HUES6 (cell line): ENCODE results near the gene DOK6.

Source experiments
- H3K27ac ChIP-seq: 2 replicates; pipeline ENCODE4 v1.7.0; 2013; ENCODE audit warnings: low read depth, mild to moderate bottlenecking, low read length, inconsistent platforms
- H3K27me3 ChIP-seq: 2 replicates; pipeline ENCODE4 v1.6.1; 2013; ENCODE audit warnings: low read length; ENCODE audit not compliant: control insufficient read depth, insufficient read depth
- H3K36me3 ChIP-seq: 2 replicates; pipeline ENCODE4 v1.6.1; 2013; ENCODE audit warnings: low read length; ENCODE audit not compliant: control insufficient read depth, insufficient read depth
- H3K4me1 ChIP-seq: 2 replicates; pipeline ENCODE4 v1.6.1; 2013; ENCODE audit warnings: low read length; ENCODE audit not compliant: control insufficient read depth, insufficient read depth
- H3K4me3 ChIP-seq: 2 replicates; pipeline ENCODE4 v1.5.1; 2013; ENCODE audit warnings: low read depth, low read length
- H3K9ac ChIP-seq: one replicate; pipeline ENCODE4 v1.6.1; 2013; ENCODE audit warnings: mild to moderate bottlenecking, low read length
- H3K9me3 ChIP-seq: 2 replicates; pipeline ENCODE4 v1.6.1; 2013; ENCODE audit warnings: low read depth, low read length; ENCODE audit not compliant: control insufficient read depth, insufficient read depth

DOK6 gene

DNA sequence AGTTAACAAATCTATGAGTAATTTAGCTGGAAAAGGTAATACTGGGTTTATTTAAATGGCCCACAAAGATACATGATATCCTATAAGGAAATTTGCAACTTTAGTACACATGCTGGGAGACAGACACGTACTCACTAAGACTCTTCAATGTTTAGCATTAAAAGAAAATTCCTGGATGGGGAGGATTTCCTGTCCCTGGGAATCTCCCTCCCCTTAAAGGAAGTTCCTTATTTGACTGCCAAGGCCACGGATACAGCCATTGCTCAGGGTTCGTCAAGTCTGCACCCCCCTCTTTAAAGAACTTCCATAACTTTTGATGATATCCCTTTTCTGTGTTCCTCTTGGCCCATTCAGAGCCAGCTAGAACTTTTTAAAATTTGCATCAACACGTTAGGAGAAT, 279.4 kb downstream of the DOK6 start:
- Histone ChIP-seq H3K27ac (no peak overlapping the region), H3K27me3 (no peaks in the 10 kb centered on the region)

GRCh38 chr18:69683176-69683575, 282.5 kb downstream of the DOK6 start:
- peaks cover 5% of the 10 kb centered on the region; the same call in 1 of the 2 replicates for H3K4me1 ChIP-seq
- no peaks in the 10 kb centered on the region for H3K9me3 ChIP-seq
- H3K9ac ChIP-seq = no peak overlapping the region
- H3K27ac ChIP-seq = no peak overlapping the region
- H3K36me3 ChIP-seq = no peaks in the 10 kb centered on the region
- H3K27me3 ChIP-seq = no peaks in the 10 kb centered on the region
- no peak overlapping the region for H3K4me3 ChIP-seq

More for the DNA sequence above, 279.4 kb downstream of the DOK6 start:
- peaks cover 5% of the 10 kb centered on the region; the same call in 1 of the 2 replicates for H3K4me1 ChIP-seq
- H3K4me3 ChIP-seq = no peak overlapping the region
- no peaks in the 10 kb centered on the region for H3K36me3 ChIP-seq
- H3K9ac ChIP-seq = no peak overlapping the region
- no peaks in the 10 kb centered on the region for H3K9me3 ChIP-seq

DNA sequence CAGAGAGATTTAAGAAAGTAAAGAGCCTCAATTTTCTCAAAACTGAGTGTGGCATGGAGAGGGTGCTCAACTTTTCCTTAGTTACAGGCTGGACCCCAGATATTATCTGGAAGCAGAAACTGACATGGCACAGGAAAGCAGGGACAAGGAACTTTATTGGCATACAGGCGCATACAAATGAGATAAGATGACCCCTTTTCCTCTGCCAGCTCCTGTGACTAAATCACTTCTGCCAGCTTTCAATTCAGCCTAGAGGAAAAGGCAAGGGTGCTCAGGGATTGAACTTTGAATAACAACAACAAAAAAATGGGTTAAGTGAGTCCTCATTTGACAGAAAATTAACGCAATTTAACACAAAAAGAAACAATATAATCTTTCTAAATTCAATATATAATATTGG, 284.1 kb downstream of the DOK6 start:
- Histone ChIP-seq H3K36me3 (no peaks in the 10 kb centered on the region), H3K4me1 (peaks cover 5% of the 10 kb centered on the region; the same call in 1 of the 2 replicates), H3K9ac (no peak overlapping the region), H3K4me3 (no peak overlapping the region), H3K27ac (no peak overlapping the region), H3K27me3 (no peaks in the 10 kb centered on the region), H3K9me3 (no peaks in the 10 kb centered on the region)

DNA sequence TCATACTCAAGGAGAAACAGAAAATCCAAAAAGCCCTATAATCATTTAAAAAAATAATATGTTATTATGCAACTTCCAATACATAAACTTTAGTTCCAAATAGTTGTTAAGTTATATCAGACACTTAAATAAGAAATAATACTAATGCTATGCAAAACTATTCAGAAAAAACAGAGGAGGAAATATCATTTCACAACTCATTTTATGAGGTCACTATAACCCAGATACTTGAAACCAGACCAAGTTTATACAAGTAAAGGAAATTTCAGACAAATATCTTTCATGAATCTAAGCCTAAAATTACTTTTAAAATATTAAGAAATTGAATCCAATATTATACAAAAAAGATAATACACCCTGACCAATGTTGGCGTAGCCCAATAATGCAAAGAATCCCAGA, 286.2 kb downstream of the DOK6 start:
- H3K36me3 ChIP-seq = no peaks in the 10 kb centered on the region
- H3K27ac ChIP-seq = no peak overlapping the region
- H3K27me3 ChIP-seq = no peaks in the 10 kb centered on the region
- H3K4me1 ChIP-seq = peaks cover 5% of the 10 kb centered on the region; the same call in 1 of the 2 replicates
- no peak overlapping the region for H3K4me3 ChIP-seq
- no peak overlapping the region for H3K9ac ChIP-seq
- H3K9me3 ChIP-seq = no peaks in the 10 kb centered on the region

DNA sequence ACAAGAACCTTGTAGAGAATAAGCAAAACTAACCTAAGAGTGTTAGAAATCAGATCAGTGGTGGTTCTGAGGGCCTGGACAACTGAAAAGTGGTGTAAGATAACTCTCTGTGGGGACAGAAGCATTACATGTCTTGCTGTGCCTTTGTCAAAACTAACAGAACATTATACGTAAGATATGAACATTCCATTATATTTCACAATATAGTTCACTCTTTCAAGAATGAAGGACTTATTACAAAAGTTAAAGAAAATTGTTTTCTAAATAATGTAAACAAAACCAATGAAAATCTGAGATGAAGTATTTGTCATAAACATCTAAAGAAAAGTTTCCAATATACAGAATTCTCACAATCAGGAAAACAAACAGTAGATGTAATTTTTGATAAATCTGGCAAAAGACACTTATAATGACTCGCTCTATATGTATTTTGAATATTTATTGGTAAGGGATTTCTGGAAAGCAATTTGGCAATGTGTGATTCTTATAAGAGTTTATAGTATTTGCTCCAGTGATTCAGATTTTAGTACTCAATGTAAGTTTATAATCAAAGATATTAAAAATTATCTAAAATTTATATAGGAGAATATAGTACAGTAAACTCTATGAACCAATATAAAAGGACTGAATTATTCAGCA, 288.6 kb downstream of the DOK6 start:
- no peak overlapping the region for H3K27ac ChIP-seq
- no peaks in the 10 kb centered on the region for H3K27me3 ChIP-seq
- H3K4me1 ChIP-seq = no peaks in the 10 kb centered on the region
- no peak overlapping the region for H3K4me3 ChIP-seq
- no peak overlapping the region for H3K9ac ChIP-seq
- H3K9me3 ChIP-seq = no peaks in the 10 kb centered on the region
- H3K36me3 ChIP-seq = no peaks in the 10 kb centered on the region

GRCh38 chr18:69691008-69691760, 290.5 kb downstream of the DOK6 start:
- H3K4me3 ChIP-seq = no peak overlapping the region
- H3K27ac ChIP-seq = no peak overlapping the region
- no peaks in the 10 kb centered on the region for H3K9me3 ChIP-seq
- no peaks in the 10 kb centered on the region for H3K36me3 ChIP-seq
- no peaks in the 10 kb centered on the region for H3K27me3 ChIP-seq
- no peak overlapping the region for H3K9ac ChIP-seq
- H3K4me1 ChIP-seq = no peaks in the 10 kb centered on the region

DNA sequence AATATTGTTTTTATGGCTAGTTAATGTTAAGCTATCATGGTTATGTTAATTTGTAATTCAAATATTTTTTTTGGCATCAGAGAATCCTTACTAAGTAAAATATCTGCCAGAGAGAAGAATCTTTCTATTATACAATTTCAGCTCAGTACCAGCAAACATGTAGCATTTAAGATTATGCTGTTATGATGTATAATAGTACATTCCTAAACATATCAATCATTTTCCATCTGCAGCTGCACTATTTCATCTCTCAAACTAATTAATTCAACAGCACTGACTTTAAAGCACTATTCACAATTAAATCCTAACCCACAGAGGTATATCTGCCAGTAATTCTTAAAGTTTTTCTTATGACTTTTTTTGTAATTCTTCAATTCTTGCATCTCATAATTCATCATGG, 296.4 kb downstream of the DOK6 start:
- Histone ChIP-seq H3K4me3 (no peak overlapping the region), H3K27ac (no peak overlapping the region), H3K27me3 (no peaks in the 10 kb centered on the region), H3K9ac (no peak overlapping the region), H3K36me3 (no peaks in the 10 kb centered on the region), H3K4me1 (no peaks in the 10 kb centered on the region), H3K9me3 (no peaks in the 10 kb centered on the region)

DNA sequence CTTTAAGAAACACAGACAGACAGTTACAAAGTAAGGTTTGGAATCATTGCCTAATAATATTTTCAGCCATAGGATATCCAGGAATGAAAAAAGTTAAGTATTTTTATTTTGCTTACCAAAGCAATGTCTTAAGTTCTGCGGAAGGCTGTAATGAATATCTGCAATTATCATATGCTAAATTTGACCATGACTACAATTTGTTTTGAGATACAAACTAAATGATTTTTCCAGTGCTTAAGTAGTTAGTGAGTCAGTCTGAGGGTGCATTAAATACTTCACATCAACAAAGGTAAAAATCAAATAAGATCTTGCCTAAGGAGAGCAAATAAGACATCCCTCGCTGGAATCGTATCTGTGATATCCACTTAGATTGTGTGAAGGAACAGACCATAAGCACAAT, 297.0 kb downstream of the DOK6 start:
- Histone ChIP-seq H3K4me1 (no peaks in the 10 kb centered on the region), H3K36me3 (no peaks in the 10 kb centered on the region), H3K9ac (no peak overlapping the region), H3K27me3 (no peaks in the 10 kb centered on the region), H3K4me3 (no peak overlapping the region), H3K27ac (no peak overlapping the region), H3K9me3 (no peaks in the 10 kb centered on the region)

DNA sequence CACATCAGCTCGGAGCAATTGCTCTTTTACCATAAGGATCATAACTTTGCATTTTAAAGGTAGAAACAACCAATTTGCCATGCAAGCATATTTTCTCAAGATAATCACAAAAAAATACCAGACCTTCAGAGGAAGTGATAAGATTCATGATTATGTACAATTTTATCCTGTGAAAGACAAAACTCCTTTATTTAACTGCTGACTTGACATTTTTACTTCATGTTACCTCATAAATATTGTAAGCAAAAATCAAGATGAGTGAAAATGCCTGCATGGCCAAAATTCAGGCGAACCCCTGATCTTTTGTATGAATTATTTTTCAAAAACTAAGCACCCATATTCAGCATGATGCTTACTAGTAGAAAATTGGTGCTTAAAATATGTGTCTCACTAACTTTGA, 300.6 kb downstream of the DOK6 start:
- Histone ChIP-seq H3K9ac (no peak overlapping the region), H3K27me3 (no peaks in the 10 kb centered on the region), H3K36me3 (no peaks in the 10 kb centered on the region), H3K4me3 (no peak overlapping the region), H3K27ac (no peak overlapping the region), H3K4me1 (no peaks in the 10 kb centered on the region), H3K9me3 (peaks cover 3% of the 10 kb centered on the region; the same call in 1 of the 2 replicates)

- H3K9ac ChIP-seq = no peak overlapping the region
- peaks cover 12% of the 10 kb centered on the region; the same call in 1 of the 2 replicates for H3K9me3 ChIP-seq
- no peak overlapping the region for H3K4me3 ChIP-seq
- no peaks in the 10 kb centered on the region; the same call in 1 of the 2 replicates for H3K36me3 ChIP-seq
- H3K27ac ChIP-seq = no peak overlapping the region
- H3K4me1 ChIP-seq = no peaks in the 10 kb centered on the region
- H3K27me3 ChIP-seq = no peaks in the 10 kb centered on the region; the same call in 1 of the 2 replicates
These were observed 302.8 kb downstream of the DOK6 start for GRCh38 chr18:69703461-69703860.

DNA sequence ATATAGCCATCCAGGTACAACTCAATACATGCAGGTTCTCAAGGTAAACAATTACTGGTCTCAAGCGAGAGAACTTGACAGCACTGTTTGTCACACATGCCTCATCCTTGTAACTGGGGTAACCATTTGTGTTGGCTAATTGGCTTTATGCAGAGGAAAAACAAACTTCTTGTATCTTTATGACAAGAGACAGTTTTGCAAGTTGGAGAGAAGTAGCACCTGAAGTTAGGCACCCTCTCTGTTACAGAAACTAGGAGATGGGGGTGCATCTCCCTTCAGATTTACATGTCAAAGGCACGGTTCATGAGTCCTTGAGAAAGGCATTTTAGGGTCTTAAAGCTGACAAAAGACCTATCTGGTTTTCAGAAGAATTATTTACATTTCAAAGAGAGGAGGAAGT, 305.3 kb downstream of the DOK6 start:
- no peak overlapping the region for H3K9ac ChIP-seq
- no peaks in the 10 kb centered on the region; the same call in 1 of the 2 replicates for H3K27me3 ChIP-seq
- no peaks in the 10 kb centered on the region; the same call in 1 of the 2 replicates for H3K36me3 ChIP-seq
- no peak overlapping the region for H3K4me3 ChIP-seq
- no peak overlapping the region for H3K27ac ChIP-seq
- peaks cover 12% of the 10 kb centered on the region; the same call in 1 of the 2 replicates for H3K9me3 ChIP-seq
- H3K4me1 ChIP-seq = no peaks in the 10 kb centered on the region
